ENCODE measurements around the gene ATAD3B.

DNA sequence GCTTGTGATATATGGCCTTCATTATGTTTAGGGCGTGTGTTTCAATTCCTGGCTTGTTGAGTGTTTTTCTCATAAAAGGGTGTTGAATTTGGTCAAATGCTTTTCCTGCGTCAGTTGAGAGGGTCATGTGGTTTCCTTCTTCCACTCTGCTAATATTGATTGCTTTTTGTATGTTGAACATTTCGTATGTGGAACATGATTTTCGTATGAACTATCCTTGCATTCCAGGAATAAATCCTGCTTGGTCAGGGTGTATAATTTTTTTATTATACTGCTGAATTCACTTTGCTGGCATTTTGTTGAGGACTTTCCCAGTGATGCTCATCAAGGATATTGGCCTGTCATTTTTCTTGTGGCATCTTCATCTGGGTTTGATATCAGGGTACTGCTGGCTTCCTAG lies 35.7 kb downstream of the ATAD3B start:
- TF ChIP-seq, protein P1, sequence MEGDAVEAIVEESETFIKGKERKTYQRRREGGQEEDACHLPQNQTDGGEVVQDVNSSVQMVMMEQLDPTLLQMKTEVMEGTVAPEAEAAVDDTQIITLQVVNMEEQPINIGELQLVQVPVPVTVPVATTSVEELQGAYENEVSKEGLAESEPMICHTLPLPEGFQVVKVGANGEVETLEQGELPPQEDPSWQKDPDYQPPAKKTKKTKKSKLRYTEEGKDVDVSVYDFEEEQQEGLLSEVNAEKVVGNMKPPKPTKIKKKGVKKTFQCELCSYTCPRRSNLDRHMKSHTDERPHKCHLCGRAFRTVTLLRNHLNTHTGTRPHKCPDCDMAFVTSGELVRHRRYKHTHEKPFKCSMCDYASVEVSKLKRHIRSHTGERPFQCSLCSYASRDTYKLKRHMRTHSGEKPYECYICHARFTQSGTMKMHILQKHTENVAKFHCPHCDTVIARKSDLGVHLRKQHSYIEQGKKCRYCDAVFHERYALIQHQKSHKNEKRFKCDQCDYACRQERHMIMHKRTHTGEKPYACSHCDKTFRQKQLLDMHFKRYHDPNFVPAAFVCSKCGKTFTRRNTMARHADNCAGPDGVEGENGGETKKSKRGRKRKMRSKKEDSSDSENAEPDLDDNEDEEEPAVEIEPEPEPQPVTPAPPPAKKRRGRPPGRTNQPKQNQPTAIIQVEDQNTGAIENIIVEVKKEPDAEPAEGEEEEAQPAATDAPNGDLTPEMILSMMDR (IDR thresholded peaks at IDR 0.05; ENCODE audit: insufficient read depth, low read length) = no peak
- no peak for TF ChIP-seq POLR2AphosphoS5 (IDR thresholded peaks at IDR 0.05; ENCODE audit: low read depth)
- TF ChIP-seq, protein P2, sequence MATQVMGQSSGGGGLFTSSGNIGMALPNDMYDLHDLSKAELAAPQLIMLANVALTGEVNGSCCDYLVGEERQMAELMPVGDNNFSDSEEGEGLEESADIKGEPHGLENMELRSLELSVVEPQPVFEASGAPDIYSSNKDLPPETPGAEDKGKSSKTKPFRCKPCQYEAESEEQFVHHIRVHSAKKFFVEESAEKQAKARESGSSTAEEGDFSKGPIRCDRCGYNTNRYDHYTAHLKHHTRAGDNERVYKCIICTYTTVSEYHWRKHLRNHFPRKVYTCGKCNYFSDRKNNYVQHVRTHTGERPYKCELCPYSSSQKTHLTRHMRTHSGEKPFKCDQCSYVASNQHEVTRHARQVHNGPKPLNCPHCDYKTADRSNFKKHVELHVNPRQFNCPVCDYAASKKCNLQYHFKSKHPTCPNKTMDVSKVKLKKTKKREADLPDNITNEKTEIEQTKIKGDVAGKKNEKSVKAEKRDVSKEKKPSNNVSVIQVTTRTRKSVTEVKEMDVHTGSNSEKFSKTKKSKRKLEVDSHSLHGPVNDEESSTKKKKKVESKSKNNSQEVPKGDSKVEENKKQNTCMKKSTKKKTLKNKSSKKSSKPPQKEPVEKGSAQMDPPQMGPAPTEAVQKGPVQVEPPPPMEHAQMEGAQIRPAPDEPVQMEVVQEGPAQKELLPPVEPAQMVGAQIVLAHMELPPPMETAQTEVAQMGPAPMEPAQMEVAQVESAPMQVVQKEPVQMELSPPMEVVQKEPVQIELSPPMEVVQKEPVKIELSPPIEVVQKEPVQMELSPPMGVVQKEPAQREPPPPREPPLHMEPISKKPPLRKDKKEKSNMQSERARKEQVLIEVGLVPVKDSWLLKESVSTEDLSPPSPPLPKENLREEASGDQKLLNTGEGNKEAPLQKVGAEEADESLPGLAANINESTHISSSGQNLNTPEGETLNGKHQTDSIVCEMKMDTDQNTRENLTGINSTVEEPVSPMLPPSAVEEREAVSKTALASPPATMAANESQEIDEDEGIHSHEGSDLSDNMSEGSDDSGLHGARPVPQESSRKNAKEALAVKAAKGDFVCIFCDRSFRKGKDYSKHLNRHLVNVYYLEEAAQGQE (IDR thresholded peaks at IDR 0.05; ENCODE audit: insufficient replicate concordance, low read depth) = no peak
